Measurements from ENCODE around the gene CEPT1.
A peak's percentile ranks its signal among the peaks of the same experiment; 100 is the strongest.

DNA sequence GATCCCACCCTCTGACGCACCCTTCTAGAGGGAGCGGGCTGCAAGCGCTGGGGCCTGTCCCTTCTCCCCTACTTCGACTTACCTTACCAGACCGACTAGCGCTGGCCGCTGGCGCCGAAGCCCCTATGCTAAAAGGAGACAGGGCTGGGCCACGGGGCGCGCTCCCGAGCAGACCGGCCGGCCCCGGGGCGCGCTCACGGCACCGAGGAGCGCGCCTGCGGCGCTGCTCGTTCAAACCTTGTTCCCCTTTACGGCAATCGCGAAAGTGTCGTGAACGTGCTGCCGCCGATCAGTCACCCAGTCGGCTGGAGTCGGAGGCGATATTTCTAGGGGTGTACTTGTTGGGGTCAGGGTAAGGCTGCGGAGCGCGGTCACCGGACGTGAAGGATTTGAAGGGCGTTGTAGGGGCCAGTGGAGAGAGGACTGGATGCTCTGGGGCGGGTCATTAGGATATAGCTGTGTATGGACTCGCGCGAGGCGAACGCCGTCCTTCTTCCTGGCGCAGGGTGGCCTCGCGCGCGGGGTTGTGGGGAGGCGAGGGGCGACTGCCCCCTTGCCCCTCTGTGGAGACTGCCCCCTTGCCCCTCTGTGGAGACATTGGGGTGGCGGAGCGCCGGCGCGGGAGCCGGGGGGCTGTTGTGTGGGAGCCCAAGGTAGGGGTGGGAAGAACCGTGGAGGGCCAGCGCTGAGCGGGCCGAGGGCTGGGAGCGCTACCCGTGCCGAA is at the start of gene CEPT1, which contains the start of gene DRAM2:
- TF ChIP-seq, protein P1, sequence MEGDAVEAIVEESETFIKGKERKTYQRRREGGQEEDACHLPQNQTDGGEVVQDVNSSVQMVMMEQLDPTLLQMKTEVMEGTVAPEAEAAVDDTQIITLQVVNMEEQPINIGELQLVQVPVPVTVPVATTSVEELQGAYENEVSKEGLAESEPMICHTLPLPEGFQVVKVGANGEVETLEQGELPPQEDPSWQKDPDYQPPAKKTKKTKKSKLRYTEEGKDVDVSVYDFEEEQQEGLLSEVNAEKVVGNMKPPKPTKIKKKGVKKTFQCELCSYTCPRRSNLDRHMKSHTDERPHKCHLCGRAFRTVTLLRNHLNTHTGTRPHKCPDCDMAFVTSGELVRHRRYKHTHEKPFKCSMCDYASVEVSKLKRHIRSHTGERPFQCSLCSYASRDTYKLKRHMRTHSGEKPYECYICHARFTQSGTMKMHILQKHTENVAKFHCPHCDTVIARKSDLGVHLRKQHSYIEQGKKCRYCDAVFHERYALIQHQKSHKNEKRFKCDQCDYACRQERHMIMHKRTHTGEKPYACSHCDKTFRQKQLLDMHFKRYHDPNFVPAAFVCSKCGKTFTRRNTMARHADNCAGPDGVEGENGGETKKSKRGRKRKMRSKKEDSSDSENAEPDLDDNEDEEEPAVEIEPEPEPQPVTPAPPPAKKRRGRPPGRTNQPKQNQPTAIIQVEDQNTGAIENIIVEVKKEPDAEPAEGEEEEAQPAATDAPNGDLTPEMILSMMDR (IDR thresholded peaks at IDR 0.05) = no peak
- peak in 1 of 2 donors; percentile 63 for TF ChIP-seq POLR2A (IDR thresholded peaks at IDR 0.05)

Measured in tibial nerve (tissue), 3 donors.